Nephron (organoid): ENCODE measurements around the gene GTF3C5.
"Not testable (repeated sequence)": the region's sequence is repeated elsewhere in the genome, so short reads cannot be mapped to it uniquely, and the experiment has no call there.

ENCODE experiments used
- H3K27ac Mint-ChIP-seq, 3 experiments: 2 replicates each; pipeline ENCODE4 v1.8.0; 2020; ENCODE audit warnings: mixed read lengths in 3 of 3, mild to moderate bottlenecking in 2 of 3, moderate library complexity in 1 of 3
- H3K27me3 Mint-ChIP-seq: 2 replicates; pipeline ENCODE4 v1.8.0; 2021; ENCODE audit warnings: low read depth, mild to moderate bottlenecking, moderate library complexity, mixed read lengths
- H3K36me3 Mint-ChIP-seq: 2 replicates; pipeline ENCODE4 v1.8.0; 2020; ENCODE audit warnings: low read depth, mixed read lengths
- H3K4me1 Mint-ChIP-seq: 2 replicates; pipeline ENCODE4 v1.8.0; 2020; ENCODE audit warnings: mixed read lengths
- H3K4me3 Mint-ChIP-seq, 3 experiments: 2 replicates each; pipeline ENCODE4 v1.8.0; 2020; ENCODE audit warnings: mild to moderate bottlenecking in 3 of 3, mixed read lengths in 3 of 3, moderate library complexity in 2 of 3
- H3K9me3 Mint-ChIP-seq: 2 replicates; pipeline ENCODE4 v1.8.0; 2020; ENCODE audit warnings: mixed read lengths
- CTCF ChIP-seq, 3 experiments: fragments of 200-600 bp; sonication (generic); IDR thresholded peaks; one replicate each; pipeline ENCODE4 v1.5.0; 2021; ENCODE audit warnings: antibody characterized with exemption in 3 of 3; ENCODE audit not compliant: unreplicated experiment in 3 of 3

Gene GTF3C5

GRCh38 chr9:132995121-132995420 is 35.7 kb upstream of the GTF3C5 start:
- H3K4me3 Mint-ChIP-seq: no peak overlapping the region
- no peak for TF ChIP-seq CTCF (IDR thresholded peaks at IDR 0.05; ENCODE audit: unreplicated experiment in 3 of 3)
- H3K27ac Mint-ChIP-seq: no peak overlapping the region
- peaks cover 11% of the 10 kb centered on the region for H3K4me1 Mint-ChIP-seq
- no peaks in the 10 kb centered on the region for H3K36me3 Mint-ChIP-seq
- H3K9me3 Mint-ChIP-seq: no peaks in the 10 kb centered on the region
- H3K27me3 Mint-ChIP-seq: peaks cover 33% of the 10 kb centered on the region

DNA sequence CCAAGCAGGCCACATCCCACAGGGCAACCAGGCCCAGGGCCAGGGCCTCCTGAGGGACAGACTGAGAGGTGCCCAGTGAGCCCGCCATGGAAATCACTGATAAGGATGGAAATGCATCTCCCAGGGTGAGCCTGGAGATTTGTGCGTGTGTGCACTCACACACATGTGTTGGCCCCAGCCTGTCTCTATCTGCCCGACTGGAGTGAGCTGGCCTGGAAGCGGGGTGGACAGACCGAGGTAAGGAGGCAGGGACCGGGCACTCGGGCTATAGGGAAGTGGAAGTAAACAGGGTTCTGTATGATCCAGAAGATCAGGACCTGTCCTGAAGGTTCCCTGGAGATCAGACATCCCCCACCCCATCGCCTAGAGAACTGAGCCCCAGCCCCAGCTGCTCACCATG is 34.9 kb upstream of the GTF3C5 start:
- TF ChIP-seq CTCF (IDR thresholded peaks at IDR 0.05; ENCODE audit: unreplicated experiment in 3 of 3): no peak
- H3K4me1 Mint-ChIP-seq: peaks cover 11% of the 10 kb centered on the region
- H3K27me3 Mint-ChIP-seq: peaks cover 38% of the 10 kb centered on the region
- no peaks in the 10 kb centered on the region for H3K9me3 Mint-ChIP-seq
- H3K36me3 Mint-ChIP-seq: no peaks in the 10 kb centered on the region
- no peak overlapping the region for H3K27ac Mint-ChIP-seq
- no peak overlapping the region for H3K4me3 Mint-ChIP-seq

GRCh38 chr9:132996526-132996925 is 34.3 kb upstream of the GTF3C5 start:
- Mint-ChIP-seq H3K4me3 (no peak overlapping the region), H3K27ac (no peak overlapping the region), H3K27me3 (peaks cover 40% of the 10 kb centered on the region), H3K9me3 (no peaks in the 10 kb centered on the region), H3K4me1 (peaks cover 11% of the 10 kb centered on the region), H3K36me3 (no peaks in the 10 kb centered on the region)
- TF ChIP-seq CTCF (IDR thresholded peaks at IDR 0.05; ENCODE audit: unreplicated experiment in 3 of 3): no peak

- TF ChIP-seq CTCF (IDR thresholded peaks at IDR 0.05; ENCODE audit: unreplicated experiment in 3 of 3): no peak
- peaks cover 10% of the 10 kb centered on the region for H3K4me1 Mint-ChIP-seq
- no peaks in the 10 kb centered on the region for H3K36me3 Mint-ChIP-seq
- peaks cover 37% of the 10 kb centered on the region for H3K27me3 Mint-ChIP-seq
- H3K9me3 Mint-ChIP-seq: no peaks in the 10 kb centered on the region
- H3K27ac Mint-ChIP-seq: no peak overlapping the region
- H3K4me3 Mint-ChIP-seq: no peak overlapping the region
Observed at GRCh38 chr9:132997591-132997990, 33.2 kb upstream of the GTF3C5 start.

- not testable (repeated sequence) for H3K36me3 Mint-ChIP-seq, H3K27ac Mint-ChIP-seq, H3K9me3 Mint-ChIP-seq, H3K4me3 Mint-ChIP-seq
- peaks cover 12% of the 10 kb centered on the region for H3K4me1 Mint-ChIP-seq
- H3K27me3 Mint-ChIP-seq: peaks cover 33% of the 10 kb centered on the region
Observed at GRCh38 chr9:132998221-132998620, 32.6 kb upstream of the GTF3C5 start.

- peaks cover 19% of the 10 kb centered on the region for H3K4me1 Mint-ChIP-seq
- no peak overlapping the region for H3K4me3 Mint-ChIP-seq
- H3K27me3 Mint-ChIP-seq: peaks cover 35% of the 10 kb centered on the region
- H3K36me3 Mint-ChIP-seq: no peaks in the 10 kb centered on the region
- H3K27ac Mint-ChIP-seq: no peak overlapping the region
- no peaks in the 10 kb centered on the region for H3K9me3 Mint-ChIP-seq
- no peak for TF ChIP-seq CTCF (IDR thresholded peaks at IDR 0.05; ENCODE audit: unreplicated experiment in 3 of 3)
Observed at GRCh38 chr9:132998831-132999635, 31.8 kb upstream of the GTF3C5 start.
